Vagina (tissue), 2 donors: Measurements from ENCODE around the gene DBN1. TPM values are rescaled to one million over a fixed set of nuclear protein-coding genes. Genes with fewer than 3 reads are reported as not detected.

Experiments used
- DNase-seq, 2 donors: peaks; one replicate each; pipeline ENCODE4 v3.0.0-alpha.2; 2017; ENCODE audit errors: extremely low spot score in 2 of 2
- H3K27ac ChIP-seq: fragments of 200-600 bp; sonication (generic); one replicate; pipeline ENCODE4 v1.5.1; 2019
- H3K27me3 ChIP-seq: fragments of 200-600 bp; sonication (generic); one replicate; pipeline ENCODE4 v1.5.1; 2019
- H3K36me3 ChIP-seq, 2 donors: fragments of 200-600 bp; sonication (generic); one replicate each; pipeline ENCODE4 v1.5.1; 2017 to 2019
- H3K4me1 ChIP-seq: fragments of 200-600 bp; sonication (generic); one replicate; pipeline ENCODE4 v1.5.1; 2019
- H3K4me3 ChIP-seq, 2 donors: fragments of 200-600 bp; sonication (generic); 1 replicate in 1 of 2; 2 replicates in 1 of 2; pipeline ENCODE4 v1.5.1; 2016 to 2019
- H3K9me3 ChIP-seq: fragments of 200-600 bp; sonication (generic); one replicate; pipeline ENCODE4 v1.5.1; 2019
- POLR2A ChIP-seq, 2 donors: fragments of 450-650 bp; IDR thresholded peaks; one replicate each; pipeline ENCODE4 v1.6.1; 2017; ENCODE audit warnings: antibody characterized with exemption in 2 of 2, mild to moderate bottlenecking in 2 of 2, moderate library complexity in 2 of 2
- POLR2AphosphoS5 ChIP-seq, 2 donors: sonication (generic); formaldehyde crosslinking; IDR thresholded peaks; one replicate each; pipeline ENCODE4 v1.9.0; 2017; ENCODE audit warnings: antibody characterized with exemption in 2 of 2, mild to moderate bottlenecking in 2 of 2, low read depth in 1 of 2; ENCODE audit not compliant: insufficient read depth in 1 of 2
- intact Hi-C: fragments of 100-400 bp; cut with DNase I; formaldehyde crosslinking; loops from one replicate; pipeline ENCODE4 v1.15.1; 2023
- total RNA-seq: library from RNA; depleted of rRNA; stranded (reverse); fragments of >200 nt; gene quantifications from one replicate; pipeline ENCODE4 v1.2.3, GENCODE V29; 2016
- TF ChIP-seq, protein P1 (sequence below), 3 experiments: fragments of 450-650 bp in 2 of 3; fragments of 200-600 bp in 1 of 3; sonication (generic) in 1 of 3; IDR thresholded peaks; one replicate each; pipeline ENCODE4 v1.5.1; 2017 to 2019; ENCODE audit warnings: antibody characterized with exemption in 3 of 3, mild to moderate bottlenecking in 2 of 3, moderate library complexity in 2 of 3

DBN1 gene
- total RNA-seq, 1 donor from 2014 or later = 69.0 TPM

DNA sequence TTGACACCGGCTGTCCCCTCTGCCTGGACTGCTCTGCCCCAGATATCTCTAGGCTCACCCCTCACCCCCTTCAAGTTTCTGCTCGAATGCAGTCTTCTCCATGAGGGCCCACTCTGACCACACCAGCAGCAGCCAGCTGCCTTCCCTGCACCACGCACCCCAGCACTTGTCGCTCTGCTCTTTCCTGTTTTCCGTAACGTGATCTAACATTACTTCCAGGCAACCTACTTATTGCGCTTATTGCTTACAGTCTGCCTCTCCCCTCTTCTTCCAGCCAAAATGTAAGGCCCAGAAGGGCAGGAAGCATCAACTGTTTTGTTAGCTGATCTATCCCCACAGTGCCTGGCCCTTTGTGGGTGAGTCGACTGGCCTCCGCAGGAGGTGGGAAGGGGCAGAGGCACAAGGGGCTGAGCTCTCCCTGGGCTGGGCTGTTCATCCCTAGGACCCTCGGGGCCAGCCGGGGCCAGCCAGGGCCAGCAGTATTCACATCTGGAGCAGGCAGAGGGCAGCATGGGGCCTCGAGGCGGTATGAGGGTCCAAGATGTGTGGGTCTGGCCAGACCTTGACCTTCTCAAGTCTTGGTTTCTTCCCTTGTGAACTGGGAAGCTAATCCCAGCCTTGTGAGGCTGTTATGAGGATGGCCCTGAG is 11.6 kb upstream of the DBN1 start:
- no peak for DNase-seq
- Histone ChIP-seq H3K9me3 (no peaks in the 10 kb centered on the region), H3K4me3 (no peak overlapping the region), H3K27me3 (no peaks in the 10 kb centered on the region), H3K27ac (no peak overlapping the region), H3K36me3 (peaks cover 0 to 42% of the 10 kb centered on the region in 2 donors), H3K4me1 (peaks cover 18% of the 10 kb centered on the region)
- intact Hi-C loops = no loop called here
- TF ChIP-seq, protein P1, sequence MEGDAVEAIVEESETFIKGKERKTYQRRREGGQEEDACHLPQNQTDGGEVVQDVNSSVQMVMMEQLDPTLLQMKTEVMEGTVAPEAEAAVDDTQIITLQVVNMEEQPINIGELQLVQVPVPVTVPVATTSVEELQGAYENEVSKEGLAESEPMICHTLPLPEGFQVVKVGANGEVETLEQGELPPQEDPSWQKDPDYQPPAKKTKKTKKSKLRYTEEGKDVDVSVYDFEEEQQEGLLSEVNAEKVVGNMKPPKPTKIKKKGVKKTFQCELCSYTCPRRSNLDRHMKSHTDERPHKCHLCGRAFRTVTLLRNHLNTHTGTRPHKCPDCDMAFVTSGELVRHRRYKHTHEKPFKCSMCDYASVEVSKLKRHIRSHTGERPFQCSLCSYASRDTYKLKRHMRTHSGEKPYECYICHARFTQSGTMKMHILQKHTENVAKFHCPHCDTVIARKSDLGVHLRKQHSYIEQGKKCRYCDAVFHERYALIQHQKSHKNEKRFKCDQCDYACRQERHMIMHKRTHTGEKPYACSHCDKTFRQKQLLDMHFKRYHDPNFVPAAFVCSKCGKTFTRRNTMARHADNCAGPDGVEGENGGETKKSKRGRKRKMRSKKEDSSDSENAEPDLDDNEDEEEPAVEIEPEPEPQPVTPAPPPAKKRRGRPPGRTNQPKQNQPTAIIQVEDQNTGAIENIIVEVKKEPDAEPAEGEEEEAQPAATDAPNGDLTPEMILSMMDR (IDR thresholded peaks at IDR 0.05) = no peak
- TF ChIP-seq POLR2A (IDR thresholded peaks at IDR 0.05) (no peak), POLR2AphosphoS5 (IDR thresholded peaks at IDR 0.05; ENCODE audit: insufficient read depth in 1 of 2, low read depth in 1 of 2) (no peak)

GRCh38 chr5:177483994-177484901 is 10.8 kb upstream of the DBN1 start:
- DNase-seq = no peak
- Histone ChIP-seq H3K27ac (no peak overlapping the region), H3K27me3 (no peaks in the 10 kb centered on the region), H3K4me1 (peaks cover 26% of the 10 kb centered on the region), H3K36me3 (peaks cover 0 to 35% of the 10 kb centered on the region in 2 donors), H3K9me3 (no peaks in the 10 kb centered on the region), H3K4me3 (no peak overlapping the region)
- TF ChIP-seq, protein P1 (IDR thresholded peaks at IDR 0.05) = no peak
- TF ChIP-seq POLR2AphosphoS5 (IDR thresholded peaks at IDR 0.05; ENCODE audit: insufficient read depth in 1 of 2, low read depth in 1 of 2) (no peak), POLR2A (IDR thresholded peaks at IDR 0.05) (no peak)
- intact Hi-C loops = no loop called here

- TF ChIP-seq, protein P1 (IDR thresholded peaks at IDR 0.05) = no peak
- TF ChIP-seq POLR2A (IDR thresholded peaks at IDR 0.05) = no peak
- no peak for TF ChIP-seq POLR2AphosphoS5 (IDR thresholded peaks at IDR 0.05; ENCODE audit: insufficient read depth in 1 of 2, low read depth in 1 of 2)
- no peaks in the 10 kb centered on the region for H3K9me3 ChIP-seq
- intact Hi-C loops = no loop called here
- DNase-seq = no peak
- H3K27me3 ChIP-seq = no peaks in the 10 kb centered on the region
- H3K4me1 ChIP-seq = peaks cover 38% of the 10 kb centered on the region
- no peak overlapping the region for H3K27ac ChIP-seq
- H3K36me3 ChIP-seq = peaks cover 0 to 24% of the 10 kb centered on the region in 2 donors
- no peak overlapping the region for H3K4me3 ChIP-seq
These were observed 9.6 kb upstream of the DBN1 start for GRCh38 chr5:177483042-177483441.

DNA sequence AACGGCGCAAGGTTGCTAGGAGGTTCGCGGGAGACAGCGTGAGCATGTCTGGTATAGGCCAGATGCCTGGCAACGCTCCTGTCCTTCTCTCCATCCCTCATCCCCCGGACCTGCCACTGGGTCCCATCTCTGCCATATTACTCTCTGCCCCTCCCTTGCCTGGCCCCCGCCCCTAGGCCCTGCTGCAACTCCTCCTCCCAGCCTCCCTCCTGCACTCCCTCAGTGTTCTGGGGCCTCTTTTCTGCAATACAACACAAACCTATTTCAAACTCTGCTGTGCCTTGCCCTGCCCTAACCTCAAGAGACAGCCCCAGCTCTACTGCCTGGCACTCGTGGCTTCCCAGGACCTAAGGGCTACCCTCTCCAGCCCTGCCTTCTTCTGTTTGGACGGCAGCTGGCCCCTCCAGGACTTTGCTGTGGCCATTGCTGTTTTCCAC is 8.9 kb upstream of the DBN1 start:
- no peak overlapping the region for H3K4me3 ChIP-seq
- no peaks in the 10 kb centered on the region for H3K27me3 ChIP-seq
- H3K36me3 ChIP-seq = peaks cover 0 to 17% of the 10 kb centered on the region in 2 donors
- no peaks in the 10 kb centered on the region for H3K9me3 ChIP-seq
- H3K27ac ChIP-seq = no peak overlapping the region
- no peak for DNase-seq
- intact Hi-C loops = no loop called here
- TF ChIP-seq, protein P1 (IDR thresholded peaks at IDR 0.05) = no peak
- H3K4me1 ChIP-seq = peaks cover 44% of the 10 kb centered on the region

GRCh38 chr5:177479774-177480173 is 6.3 kb upstream of the DBN1 start:
- Histone ChIP-seq H3K36me3 (peaks cover 0 to under 1% of the 10 kb centered on the region in 2 donors), H3K9me3 (no peaks in the 10 kb centered on the region), H3K27ac (peak overlapping the region; percentile 53), H3K4me3 (no peak overlapping the region), H3K27me3 (no peaks in the 10 kb centered on the region), H3K4me1 (peaks cover 58% of the 10 kb centered on the region)
- no peak for DNase-seq
- TF ChIP-seq POLR2A (IDR thresholded peaks at IDR 0.05) (no peak), POLR2AphosphoS5 (IDR thresholded peaks at IDR 0.05; ENCODE audit: insufficient read depth in 1 of 2, low read depth in 1 of 2) (no peak)
- TF ChIP-seq, protein P1 (IDR thresholded peaks at IDR 0.05) = no peak
- intact Hi-C loops = no loop called here
